Frontal cortex (tissue), 4 donors: ENCODE results near the gene RHOJ. TPM values are rescaled to one million over a fixed set of nuclear protein-coding genes. Genes with fewer than 3 reads are reported as not detected.

Source experiments
- DNase-seq, 2 donors: peaks; one replicate each; pipeline ENCODE4 v3.0.0; 2012; ENCODE audit warnings: low spot score in 2 of 2
- FAIRE-seq: peaks from 2 replicates; lab custom pipeline; 2012; peaks lifted over from hg19 to GRCh38; lab: Jason Lieb, UNC
- total RNA-seq: library from RNA; depleted of rRNA; stranded (reverse); fragments of >200 nt; gene quantifications from one replicate; pipeline ENCODE4 v1.2.3, GENCODE V29; 2014
- donor health status: control.
- donor health status: control.
- donor health status: control.

Gene RHOJ
- total RNA-seq, 1 donor from 2014 or later: 4.5 TPM

DNA sequence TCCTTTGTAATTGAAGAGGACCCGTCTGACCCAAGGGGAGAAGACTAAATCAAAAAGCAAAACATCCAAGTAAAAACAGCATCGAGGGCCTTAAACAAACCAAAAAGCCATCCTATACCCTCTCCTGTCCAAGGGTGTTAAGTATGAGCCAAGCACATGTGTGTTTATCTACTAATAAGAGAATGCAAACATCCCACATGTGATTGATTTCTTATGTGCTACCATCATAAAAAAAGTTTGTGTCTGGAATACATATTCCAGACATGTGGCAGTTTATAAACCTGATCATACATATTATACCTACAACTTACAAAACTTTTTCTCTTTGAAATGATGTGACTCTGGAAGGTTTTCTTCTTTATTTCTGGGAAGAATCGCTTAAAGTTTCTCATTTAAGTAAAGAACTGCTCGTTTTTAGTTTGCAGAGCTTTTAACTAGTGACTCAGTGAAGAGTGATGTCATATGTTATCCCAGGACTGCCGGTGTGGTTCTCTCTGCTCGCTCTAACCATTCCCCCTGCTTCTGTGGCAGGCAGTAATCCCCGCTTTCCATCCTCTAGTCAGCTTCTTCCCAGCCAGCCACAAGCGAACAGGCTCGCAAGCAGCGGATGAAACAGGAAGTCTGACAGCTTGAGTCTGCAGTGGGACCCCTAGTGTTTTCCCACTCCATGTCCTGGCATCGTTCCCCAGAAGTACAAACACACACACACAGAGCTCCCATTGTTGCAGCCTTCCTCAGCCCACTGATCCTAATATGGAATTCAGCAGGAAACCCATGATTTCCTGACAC is 431 bp upstream of the RHOJ start:
- FAIRE-seq (no peak), DNase-seq (peak; percentile 3 to 28)

DNA sequence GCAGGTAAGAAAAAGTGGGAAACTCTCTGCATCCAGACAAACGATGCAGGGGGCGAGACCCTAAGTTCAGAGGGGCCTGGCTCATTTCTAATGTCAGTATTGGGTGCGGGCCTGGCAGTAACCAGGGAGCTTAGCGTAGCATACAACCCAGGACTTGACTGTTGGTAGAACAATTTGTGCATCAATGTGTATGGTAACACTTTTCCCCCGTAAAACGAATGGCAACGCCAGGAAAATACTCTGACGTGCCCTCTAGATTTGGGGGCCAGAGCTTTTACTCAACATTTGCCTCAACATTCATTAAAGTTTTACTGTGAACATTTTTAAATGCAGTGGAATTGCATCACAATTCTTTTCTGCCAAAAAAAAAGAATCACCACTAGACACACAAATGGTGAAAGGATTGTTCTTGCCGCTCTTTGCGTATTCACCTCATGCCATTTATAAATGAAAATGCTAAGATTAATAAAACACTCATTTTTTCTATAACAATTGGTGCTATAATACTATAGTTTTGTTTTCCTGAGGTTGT is 867 bp downstream of the RHOJ start:
- DNase-seq (no peak), FAIRE-seq (no peak)

DNA sequence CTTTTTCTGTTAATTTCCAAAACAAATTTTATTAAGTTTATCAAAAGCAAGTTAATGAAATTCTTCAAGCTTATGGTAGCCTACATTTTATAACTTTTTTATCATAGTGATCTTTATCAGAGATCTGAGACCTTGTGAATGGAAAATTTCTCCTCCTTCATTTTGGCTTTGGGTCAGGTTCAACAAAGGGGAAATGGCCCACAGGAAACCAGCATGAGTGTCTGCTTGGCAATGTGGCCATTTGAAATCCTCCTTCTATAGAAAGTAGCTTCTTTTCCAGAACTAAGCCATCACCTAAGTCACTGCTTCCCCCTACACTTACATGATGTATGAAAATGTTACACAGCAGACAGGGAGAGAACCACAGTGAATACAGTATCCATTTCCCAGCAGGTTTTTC is 1.6 kb downstream of the RHOJ start:
- DNase-seq (no peak), FAIRE-seq (no peak)

DNA sequence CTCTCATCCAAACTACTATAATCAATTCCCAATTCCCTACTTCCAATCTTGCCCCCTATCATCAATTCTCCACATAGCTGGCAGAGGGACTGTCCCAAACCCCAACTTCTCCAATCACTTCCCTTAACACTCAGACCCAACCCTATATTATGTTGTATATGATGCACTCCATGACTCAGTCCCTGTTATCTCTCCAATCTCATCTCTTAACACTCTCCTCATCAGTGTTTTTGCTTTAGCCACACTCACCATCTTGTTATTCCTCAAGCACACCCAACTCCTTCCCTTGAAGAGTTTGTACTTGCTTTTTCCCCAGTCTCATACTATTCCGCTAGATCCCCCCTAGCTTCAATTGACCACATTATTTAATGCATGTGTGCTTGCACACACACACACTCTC is 4.9 kb downstream of the RHOJ start:
- FAIRE-seq (no peak), DNase-seq (no peak)

DNA sequence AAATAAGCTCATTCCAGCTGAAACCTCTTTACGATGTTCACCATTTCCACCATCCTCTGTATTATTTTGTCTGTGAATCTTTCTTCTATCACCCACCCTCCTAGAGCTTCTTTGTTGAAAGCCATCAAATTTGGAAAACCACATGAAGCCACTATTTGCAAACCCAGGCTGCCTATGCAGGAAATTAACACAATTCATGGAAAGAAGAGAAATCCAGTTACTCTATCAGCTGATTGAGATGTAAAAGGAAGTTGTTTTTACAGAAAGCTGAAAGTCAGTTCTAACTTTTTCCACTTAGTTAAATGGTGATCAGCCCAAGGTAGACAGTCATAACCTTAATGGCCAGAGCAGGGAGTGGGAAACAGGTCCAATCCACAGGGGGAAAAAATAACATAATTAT is 6.6 kb downstream of the RHOJ start:
- FAIRE-seq: no peak

DNA sequence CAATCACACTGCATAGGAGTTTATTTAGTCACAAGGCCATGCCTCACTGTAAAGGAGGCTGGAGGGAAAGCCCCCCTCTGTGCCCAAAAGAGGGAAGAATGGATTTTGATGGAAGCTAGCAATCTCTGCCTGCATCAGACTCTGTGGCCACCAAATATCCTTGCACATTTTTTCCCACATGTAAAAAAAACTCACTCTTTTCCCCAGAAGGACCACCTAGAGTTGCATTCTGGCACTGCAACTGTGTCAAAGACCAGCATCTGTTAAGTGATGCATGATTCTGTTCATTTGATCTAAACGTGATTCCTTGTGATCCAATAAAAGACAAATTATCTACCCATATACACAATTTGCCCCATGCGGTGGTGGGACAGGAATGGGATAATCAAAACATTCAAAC is 8.0 kb downstream of the RHOJ start:
- no peak for FAIRE-seq
- DNase-seq: no peak

More for the DNA sequence above, 6.6 kb downstream of the RHOJ start:
- DNase-seq: no peak

DNA sequence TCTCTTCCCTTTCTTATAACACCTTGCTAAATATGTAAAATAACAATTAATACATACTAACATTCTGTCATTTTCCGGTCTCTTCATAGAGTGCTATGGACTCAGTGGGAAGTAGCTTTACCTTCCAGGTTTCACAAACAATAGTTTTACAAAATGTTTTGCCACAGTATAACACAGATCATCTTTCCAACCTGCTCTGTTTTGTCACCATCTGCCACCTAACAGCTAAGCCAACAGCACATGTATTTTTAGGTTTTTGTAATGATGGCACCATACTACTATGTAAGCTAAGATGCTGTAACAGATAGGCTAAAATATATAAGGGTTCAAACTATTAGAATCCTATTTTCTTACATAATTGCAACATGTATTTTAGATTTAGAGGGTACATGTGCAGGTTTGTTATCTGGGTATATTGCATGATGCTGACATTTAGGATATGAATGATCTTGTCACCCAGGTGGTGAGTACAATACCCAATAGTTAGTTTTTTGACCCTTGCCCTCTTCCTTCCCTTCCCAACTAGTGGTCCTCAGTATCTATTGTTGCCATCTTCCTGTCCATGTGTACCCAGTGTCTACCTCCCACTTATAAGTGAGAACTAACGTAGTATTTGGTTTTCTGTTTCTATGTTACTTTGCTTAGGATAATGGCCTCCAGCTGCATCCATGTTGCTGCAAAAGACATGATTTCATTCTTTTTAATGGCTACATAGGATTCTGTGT is 8.7 kb downstream of the RHOJ start:
- FAIRE-seq (no peak), DNase-seq (no peak)

DNA sequence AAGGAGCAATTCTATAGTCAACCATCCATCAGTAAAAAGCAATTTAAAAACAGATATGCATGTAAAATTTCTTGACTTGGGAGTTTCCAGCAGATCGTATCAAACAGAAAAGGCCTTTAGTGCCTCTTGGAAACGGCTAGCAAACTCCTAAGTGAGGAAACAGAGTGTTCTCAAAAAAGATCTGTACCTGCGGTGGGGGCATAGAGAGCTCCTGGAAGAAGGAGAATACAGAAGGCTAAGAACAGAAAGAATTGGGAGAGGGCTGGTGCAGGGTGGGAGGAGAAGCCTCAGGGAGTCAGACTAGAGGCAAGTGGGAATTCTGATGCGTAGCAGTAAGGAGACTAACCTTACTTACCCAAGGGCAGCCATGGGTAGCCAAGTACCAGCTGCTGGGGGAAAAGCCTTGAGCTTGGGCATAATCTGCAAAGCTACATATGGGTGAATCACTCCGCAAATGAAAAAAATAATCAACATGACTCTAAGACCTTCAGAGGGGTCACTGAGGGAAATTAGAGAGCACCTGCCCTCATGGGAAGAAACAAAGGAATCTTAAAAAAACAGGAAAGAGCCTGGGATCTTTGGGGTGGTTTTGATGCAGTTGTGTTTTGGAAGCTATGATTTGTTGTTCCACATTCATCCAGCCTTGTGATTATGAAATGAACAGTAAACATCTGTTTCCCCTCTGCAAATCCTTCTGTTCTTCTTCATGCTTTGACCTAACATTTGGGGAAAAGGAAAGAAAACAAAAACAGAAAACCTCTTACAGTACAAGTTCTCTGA is 10.4 kb downstream of the RHOJ start:
- FAIRE-seq (no peak), DNase-seq (no peak)

DNA sequence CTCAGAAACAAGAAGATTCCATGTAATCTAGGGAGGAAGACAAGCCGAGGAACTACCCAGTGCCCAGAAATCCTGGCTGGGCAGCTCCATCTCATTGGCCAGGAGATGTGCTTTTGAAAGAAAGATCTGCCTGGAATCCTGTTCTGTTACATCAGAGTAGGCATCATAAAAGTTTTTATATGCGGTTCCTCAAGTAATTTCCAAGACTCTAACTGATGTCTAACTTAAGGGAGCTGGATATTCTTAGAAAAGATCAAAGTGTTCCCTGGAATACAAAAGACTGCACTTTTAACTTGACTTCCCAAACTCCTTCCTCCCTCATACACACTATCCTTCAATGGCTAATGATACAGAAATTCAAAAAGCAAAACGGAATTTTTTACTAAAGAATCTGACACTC is 16.3 kb downstream of the RHOJ start:
- no peak for FAIRE-seq
- DNase-seq: no peak

DNA sequence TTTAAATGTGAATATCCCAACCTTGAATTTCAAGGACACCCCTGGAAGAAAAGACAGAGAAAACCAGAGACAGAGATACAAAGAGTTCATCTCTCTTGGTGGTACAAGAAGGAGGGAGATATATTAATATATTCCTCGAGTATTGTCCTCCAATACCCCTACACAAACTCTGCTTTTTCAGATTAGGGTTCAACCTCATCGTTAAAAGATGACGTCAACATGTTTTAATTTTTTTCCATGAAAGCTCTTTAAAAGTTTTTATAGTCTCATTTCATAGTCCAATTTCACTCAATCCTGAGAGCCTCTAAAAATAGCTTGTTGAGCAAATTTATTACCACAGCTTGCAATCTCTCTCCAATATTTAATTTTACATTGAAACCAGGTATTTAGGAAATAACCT is 19.4 kb downstream of the RHOJ start:
- DNase-seq: no peak
- no peak for FAIRE-seq

DNA sequence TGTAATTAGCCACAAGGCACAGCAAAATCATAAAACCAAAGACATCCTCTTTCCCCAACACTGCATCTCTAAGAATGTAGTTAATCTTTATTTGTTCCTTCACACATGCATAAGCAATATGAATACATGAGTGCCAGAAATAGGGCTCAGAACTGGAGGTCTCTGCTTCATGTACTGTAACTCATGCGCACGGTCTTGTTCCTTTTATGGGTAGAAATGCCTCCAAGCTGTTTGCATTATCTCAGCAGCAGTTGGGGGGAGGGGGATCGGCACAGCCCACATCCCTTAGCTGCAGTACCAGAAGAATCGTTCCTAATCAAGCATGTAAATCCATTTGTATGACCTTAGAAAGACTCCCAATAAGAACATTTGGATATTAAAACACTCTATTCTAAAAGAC is 20.0 kb downstream of the RHOJ start:
- no peak for FAIRE-seq
- DNase-seq: no peak

DNA sequence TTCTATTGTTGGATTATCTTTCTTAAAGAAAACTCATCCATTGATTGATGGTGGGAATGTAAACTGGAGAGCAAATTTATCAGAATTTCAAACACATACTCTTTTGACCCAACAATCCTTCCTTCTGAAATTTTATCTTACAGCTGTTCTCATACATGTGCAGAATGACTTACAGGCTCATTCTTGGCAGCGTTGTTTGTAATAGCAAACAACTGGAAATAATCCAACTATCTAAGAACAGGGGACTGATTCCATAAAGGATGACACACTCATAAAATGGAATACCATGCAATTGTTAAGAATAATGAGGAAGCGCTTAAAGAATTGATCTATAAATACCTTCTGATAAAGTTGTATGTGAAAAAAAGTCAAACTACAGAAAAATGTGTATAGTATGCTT is 24.0 kb downstream of the RHOJ start:
- no peak for DNase-seq
- no peak for FAIRE-seq

DNA sequence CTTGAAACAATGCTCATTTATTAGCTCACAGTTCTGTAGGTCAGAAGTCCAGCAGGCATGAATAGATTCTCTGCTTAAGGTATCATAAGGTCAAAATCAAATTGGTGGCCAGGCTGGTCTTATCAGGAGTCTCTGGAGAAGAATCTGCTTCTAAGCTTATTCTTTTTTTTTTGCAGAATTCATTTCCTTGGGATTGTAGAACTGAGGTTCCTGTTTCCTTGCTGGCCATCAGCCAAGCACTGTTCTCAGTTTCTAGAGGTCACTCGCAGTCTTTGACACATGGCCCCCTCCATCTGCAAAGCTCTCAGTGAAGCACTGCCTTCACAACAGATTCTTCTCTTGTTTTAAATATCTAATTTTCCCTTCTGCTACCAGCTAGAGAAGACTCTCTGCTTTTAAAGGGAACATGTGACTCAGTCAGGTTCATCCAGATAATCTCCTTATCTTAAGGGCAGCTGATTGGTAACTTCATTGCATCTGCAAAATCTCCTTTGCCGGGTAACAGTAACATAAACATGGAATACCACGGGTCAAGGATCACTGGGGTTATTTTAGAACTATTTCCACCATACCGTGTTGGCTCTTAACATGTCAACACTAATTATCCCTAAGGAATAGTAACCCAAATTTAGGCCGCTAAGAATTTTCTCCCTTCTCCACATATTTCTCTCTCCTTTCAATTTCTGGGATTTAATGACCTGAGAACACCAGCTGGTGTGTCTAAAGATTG is 25.3 kb downstream of the RHOJ start:
- DNase-seq (no peak), FAIRE-seq (no peak)

DNA sequence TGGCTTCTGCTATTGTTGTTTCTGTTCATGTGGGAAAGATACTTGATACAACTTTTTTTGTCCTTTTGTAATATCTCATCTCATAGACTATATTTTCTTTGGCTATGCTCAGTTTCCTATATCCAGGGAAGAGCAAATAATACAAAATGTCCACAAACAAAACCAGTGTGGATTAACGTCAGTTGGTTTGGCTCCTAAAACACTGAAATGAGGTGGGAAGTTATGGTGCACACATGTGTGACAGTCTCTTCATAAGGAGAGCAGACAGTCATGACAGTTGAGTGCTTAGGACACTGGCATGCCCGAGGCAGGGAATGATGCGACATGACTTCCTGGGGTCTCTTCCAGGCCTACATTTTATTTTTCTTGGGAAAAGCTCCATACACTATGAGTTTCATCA is 27.5 kb downstream of the RHOJ start:
- no peak for FAIRE-seq
- no peak for DNase-seq

DNA sequence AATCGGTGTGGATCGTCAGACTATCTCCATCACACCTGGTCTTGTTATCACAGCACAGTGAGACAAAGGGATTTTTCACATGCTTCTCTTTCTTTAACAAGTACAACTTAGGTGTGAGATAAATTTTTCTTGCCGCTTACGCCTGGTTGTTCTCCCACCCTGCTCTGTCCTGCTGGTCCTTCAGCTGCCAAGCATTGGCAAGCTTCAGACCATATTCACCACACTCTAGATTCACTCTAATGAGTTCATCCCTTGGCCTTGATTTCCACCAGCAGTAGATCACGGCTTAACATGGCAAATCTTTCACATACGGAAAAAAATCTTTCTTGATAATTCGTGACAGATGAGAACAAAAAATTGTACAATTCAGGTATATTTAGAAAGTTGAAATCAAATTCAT is 33.5 kb downstream of the RHOJ start:
- DNase-seq (no peak), FAIRE-seq (no peak)

DNA sequence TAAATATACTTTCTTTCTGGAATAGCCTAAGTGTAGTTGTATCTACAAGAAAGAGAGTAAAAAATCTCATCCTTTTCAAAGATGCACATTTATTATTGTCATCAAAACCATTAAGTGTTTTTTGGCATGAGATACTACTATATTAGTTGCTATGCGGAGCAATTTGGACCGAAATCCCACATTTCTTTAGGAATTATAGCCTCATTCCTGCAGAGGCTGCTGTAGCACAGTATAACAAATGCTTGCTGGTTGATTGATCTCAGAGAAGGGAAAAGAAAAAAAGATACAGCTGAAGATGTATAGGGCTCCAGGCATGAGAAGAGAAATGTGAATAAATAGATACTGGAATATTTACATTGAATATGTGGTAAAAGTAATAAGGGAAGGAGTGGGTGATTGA is 36.0 kb downstream of the RHOJ start:
- no peak for DNase-seq
- no peak for FAIRE-seq

DNA sequence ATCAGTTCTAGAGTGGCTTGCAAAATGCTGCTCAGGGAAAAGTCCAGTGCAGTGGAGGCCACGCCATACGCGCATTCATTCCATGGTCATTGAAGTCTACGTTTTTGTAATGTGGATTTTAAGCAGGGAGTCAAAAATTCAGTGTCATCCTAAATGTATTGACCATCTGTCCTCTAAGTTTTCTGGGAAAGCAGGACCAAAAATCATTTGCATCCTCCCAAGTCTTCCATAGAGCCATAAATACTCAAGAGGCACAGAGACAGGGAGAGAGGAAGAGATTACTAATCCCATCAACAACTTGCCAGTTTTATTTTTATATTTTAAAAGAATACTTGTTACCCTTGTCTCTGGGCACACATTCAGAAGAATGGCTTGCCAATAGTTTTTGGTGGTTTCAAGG is 36.9 kb downstream of the RHOJ start:
- FAIRE-seq (no peak), DNase-seq (no peak)

DNA sequence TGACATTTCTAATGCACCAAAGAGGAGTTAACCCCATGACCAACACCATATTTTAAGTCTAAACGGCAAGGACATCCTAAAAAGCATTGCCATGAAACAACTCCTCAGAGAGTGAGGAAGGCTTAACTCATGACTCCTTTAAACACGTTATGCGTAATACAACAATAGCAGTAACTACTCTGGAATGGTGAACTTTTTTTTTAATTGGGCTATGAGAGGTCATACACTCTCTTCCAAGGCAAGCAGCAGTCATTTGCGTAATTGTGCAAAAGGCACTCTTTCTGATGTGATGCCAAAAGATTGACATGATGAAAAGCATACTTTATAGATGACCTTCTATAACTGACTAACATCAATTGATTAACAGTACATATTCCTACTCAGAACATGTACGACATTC is 39.4 kb downstream of the RHOJ start:
- no peak for FAIRE-seq
- no peak for DNase-seq

DNA sequence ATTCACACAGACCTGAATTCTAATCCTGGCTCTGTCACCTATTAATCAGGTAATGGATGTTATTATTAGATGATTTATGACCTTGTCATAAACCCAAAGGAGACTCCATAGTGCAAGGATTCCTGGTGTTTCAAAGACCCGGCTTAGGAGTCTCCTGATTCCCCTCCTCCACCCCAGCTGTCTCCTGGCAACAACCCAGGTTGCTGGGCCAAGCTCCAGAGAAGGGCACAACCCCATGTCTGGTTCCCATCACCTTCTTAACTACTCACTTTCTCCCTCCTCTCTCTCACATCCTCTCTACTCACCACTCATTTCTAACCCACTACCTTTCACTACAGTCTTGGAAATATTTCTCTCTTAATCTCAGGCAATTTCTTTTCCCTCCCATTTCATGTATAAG is 41.6 kb downstream of the RHOJ start:
- no peak for DNase-seq

DNA sequence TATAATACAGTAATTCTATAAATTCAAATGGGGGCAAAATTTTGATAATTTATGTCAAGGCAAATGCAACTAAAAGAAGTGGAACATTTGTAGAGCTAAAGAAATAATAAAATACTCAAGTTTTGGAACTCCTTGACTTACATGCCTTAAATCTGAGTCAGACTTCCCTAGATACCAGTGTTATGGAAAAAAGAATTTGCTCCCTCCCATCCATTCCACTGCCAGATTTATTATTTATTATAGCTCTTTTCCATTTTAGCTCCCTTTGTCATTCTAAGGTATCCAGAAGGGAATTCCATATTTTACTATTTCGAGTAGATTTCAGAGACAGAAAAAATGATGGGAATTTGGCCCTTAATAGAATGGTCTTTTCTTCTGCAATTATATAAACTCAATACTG is 44.0 kb downstream of the RHOJ start:
- DNase-seq (no peak), FAIRE-seq (no peak)

More for the DNA sequence above, 41.6 kb downstream of the RHOJ start:
- FAIRE-seq: no peak
